NOMO-1 treated with dmso at 0.1 percent for 144 hours (cell line): ENCODE results near the gene SNCAIP.

Source experiments
- DNase-seq: peaks from one replicate; lab custom pipeline; 2025; ENCODE audit not compliant: unreplicated experiment; lab: John Stamatoyannopoulos, UW

SNCAIP gene

GRCh38 chr5:122311961-122312590, at the start of gene SNCAIP:
Gene SNCAIP, plus strand, starts transcription at chr5:122312237. Its CDS starts 78,898 bp downstream, at chr5:122391135.
- peak; percentile 32 for DNase-seq

- no peak for DNase-seq
Observed at GRCh38 chr5:122263352-122264030, 48.5 kb upstream of the SNCAIP start.

DNA sequence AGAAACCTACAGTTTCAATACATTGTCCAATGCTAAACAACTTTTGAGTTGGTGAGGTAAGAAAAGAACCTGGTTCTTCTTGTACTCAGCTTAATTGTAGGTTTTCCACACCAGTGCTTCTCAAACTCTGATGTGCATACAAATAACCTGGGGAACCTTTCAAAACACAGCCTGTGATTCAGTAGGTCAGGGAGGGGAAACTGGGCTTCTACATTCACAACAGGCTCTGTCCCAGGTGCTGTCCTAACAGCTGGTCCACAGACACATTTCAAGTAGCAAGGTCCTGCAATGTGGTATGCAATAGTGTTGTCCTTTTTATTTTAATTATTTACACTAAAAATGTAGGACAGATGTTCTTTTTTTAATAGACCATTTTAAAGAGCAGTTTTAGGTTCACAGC, 47.4 kb upstream of the SNCAIP start:
- no peak for DNase-seq

- DNase-seq: no peak
Observed at GRCh38 chr5:122267185-122267584, 44.9 kb upstream of the SNCAIP start.

GRCh38 chr5:122273696-122274095, 38.3 kb upstream of the SNCAIP start:
- DNase-seq: no peak

DNA sequence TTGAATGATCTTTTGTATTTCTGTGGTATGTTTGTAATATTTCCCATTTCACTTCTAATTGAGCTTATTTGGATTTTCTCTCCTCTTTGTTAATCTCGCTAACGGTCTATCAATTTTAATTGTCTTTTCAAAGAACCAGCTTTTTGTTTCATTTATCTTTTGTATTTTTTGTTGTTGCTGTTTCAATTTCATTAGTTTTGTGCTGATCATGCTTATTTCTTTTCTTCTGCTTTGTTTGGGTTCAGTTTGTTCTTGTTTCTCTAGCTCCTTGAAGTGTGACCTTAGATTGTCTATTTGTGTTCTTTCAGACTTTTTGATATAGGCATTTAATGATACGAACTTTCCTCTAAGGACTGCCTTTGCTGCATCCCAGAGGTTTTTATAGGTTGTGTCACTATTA, 28.4 kb upstream of the SNCAIP start:
- DNase-seq: no peak

GRCh38 chr5:122286541-122286940, 25.5 kb upstream of the SNCAIP start:
- DNase-seq: no peak

DNA sequence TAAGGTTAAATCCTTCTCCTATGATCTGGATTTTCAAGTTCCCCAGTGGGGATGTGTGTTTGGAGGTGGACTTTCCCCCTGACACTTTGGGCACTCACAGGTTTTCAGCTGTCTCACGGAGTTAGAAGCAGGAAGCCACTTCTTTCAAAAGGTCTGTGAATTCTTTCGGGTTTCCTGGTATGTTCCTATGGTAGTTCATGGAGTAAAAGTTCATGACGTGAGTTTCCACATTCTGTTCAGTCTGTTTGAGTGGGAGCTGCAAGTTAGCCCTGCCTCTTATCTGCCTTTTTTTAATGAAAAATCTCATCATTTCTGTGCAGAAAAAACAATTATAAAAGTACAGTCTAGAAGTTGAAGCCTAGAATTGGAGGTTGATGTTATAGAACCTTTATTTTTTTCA, 24.9 kb upstream of the SNCAIP start:
- DNase-seq: no peak

DNA sequence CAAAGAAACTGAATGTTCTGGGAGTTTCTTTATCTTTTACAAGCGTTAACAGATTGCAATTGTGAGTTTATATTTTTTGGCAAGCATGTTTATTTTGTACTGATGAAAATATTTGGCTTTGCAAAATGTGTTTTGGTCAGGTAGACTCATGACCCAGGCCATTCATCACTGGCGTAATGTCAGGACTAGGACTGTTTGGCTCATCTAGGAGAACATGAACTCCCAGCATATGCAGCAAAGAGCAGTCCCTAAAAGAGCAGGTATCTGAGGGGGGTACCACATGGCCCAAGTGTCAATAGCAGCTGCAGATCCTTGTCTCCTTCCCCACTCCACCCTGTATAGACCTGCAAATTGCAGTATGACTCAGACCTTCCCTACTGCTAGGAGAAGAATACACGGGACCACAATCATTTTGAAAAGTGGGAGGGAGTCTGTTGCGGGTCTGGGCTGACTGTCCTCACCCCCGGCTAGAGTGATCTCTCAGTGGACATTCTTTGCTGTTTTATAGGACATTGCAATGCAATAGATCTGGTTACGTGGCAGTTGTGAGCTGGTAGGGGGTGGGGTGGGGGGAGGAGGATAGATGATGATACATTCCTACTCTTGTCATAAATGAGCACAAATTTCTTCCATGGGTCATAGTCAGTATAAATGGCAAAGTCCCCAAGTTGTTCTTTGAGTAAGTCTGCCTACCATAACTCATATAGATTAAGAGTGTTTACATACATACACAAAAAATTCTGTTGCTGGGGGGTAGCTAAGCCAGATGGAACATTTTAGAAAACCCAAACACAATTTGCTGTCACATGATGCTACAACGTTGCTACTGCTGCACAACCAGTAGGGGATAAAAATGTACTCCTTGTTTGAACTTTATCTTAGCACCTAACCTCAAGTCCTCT, 20.8 kb upstream of the SNCAIP start:
- DNase-seq: no peak

DNA sequence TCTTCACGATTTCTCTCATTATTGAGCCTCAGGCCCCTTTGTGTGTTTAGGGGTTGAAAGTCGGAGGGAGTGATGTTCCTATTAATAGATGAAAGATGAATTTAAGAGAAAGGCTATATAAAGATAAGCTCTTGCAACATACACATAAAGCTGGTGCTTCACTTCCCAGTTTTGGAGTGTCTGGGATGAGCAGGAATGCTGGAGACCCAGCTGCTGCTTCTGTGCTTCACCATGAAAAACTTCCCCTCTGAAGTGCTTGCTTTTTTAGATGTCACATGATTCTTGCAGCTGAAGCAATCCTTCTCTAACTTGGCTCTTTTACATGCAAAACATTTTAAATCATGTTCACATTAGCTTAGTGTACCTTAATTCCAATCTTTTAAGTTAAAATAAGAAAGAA, 19.7 kb upstream of the SNCAIP start:
- DNase-seq: no peak

DNA sequence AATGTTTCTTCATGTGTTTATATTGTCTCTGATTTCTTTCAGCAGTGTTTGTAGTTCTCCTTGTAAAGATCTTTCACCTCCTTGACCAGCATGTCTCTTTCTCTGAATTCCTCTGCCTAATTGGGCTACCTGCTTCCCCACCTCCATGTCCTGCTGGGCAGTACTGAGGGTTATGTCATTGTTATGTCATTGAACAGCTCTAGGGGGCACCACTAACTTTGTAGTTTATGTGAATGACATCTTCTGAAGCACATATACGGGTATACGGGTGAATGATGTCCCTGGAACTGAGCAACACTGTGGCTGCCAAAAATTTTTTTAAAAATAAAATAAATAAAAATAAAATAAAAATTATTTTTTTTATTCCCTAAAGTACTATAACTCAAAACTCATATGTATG, 16.9 kb upstream of the SNCAIP start:
- peak; percentile 6 for DNase-seq

DNA sequence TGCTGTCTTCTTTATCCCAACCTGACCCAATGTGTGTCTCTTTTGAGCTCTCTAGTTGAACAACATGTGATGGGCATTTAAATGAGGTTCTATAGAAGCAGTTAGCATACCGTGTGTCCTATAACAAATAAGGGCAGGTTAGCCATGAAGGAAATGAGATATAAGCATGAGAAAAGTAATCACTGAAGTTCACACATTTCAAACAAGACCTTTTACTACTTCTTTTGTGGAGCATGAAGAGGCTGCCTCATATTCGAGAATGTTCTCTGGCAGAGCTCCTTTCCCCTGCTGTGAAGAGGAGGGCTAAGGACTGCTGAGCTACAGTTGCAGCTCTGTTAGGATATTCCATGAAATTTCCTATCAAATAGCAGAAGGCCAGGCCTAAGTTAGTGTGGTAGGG, 15.2 kb upstream of the SNCAIP start:
- DNase-seq: no peak

DNA sequence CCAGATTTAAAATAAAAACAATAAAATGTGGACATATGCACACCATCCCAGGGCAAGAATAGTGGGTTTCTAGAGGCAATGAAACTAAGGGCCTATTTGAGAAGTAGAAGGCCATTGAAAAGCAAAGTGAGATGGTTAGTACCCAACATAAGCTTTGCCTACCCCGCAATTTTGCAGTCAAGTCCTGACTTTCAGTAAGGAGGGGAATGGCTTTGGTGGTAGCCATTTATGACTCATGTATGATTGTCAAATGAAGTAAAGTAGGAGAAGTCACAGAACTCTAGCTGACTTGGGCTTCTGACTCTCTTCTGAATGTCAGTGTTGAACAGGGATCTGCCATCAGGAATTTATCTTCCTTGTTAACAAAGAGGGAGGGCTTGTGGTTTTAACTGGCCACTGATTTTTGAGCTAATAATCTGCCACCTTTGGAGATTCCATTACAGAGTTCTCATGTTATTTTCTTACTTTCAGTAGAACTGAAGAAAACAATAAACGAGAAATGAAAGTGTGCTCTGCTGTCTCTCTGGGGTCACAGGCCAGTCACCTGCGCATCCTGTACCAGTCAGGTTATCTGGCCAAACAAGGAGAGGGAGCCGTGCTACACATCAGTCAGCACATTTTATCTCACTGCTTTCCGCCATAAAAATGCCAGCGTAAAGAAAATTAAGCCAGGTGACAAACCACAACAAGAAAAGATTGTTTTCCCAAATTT, 14.3 kb upstream of the SNCAIP start:
- no peak for DNase-seq

DNA sequence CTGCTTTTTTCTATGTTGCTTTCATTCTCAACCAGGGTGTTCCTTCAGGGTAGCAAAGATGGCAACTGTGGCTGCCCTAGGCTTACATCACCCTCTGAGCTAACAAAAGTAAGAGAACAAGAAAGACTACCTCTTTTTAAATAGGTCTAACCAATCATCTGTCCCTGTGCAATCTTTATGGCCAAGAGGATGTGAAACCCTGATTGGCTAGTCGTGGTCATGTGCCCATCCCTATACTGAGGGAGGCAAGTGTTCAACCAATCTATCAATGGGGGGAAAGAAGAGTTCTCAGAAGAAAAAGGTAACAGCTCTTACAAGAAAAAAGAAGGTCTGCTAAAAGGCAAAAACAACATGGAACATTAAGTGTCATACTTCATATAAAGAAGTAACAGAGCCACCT, 11.7 kb upstream of the SNCAIP start:
- no peak for DNase-seq

- no peak for DNase-seq
Observed at GRCh38 chr5:122301016-122301415, 11.0 kb upstream of the SNCAIP start.

DNA sequence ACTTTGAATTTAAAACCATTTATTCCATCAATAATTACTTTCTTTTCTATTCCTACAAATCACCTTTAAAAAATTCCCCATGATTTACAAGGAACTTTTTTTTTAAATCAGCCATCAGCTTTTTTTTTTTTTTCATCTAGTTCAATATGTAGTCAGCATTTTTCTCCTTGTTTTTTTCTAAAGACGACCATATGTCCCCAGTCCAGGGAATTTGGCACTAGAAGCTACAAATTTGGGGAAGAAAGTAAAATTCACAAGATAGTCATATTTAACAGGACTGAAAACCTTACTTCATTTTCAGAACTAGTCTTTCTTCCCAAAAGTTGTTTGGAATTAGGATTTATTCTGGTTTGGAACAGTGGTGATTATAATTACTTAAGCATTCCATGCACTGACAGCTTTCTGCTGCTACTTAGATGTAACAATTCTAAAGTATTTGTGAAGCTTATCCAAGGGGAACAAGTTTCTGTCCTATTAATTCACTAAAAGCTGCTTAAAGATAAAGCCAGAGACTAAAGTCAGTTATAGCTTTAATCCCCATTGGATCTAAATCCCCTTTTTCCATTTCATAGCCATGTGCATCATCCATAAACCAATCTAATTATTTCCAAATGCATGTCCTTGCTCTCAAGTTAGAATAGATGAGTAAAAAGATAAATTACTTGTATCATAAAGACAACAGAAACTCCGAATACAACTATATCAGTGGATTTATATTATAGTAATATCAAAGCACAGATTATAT, 7.4 kb upstream of the SNCAIP start:
- DNase-seq: no peak

GRCh38 chr5:122306461-122306860, 5.6 kb upstream of the SNCAIP start:
- no peak for DNase-seq

DNA sequence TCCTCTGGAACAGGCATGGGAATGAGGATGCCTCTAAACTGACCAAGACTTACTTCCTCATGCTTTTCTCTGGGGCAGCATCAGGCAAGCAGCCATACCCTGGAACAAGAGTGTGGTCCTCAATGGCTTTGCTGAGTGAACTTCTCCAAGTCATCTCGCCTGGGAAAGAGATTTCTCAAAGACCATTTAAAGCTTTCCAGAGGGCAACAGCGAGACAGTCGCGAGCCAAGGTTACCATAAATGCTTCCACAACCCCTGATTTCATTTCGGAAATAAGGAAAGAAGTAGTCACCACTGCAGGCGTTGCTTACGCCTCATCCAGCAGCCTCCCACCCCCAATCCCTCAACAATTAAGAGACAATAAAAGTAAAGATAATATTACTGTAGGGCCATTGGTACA, 1.1 kb upstream of the SNCAIP start:
- no peak for DNase-seq

GRCh38 chr5:122311497-122311960, 508 bp upstream of the SNCAIP start:
- no peak for DNase-seq

GRCh38 chr5:122312591-122313406, 762 bp downstream of the SNCAIP start:
- DNase-seq: no peak
